Left cardiac atrium (tissue), 4 donors: ENCODE data around the gene GNG2. TPM values are rescaled to one million over a fixed set of nuclear protein-coding genes. Genes with fewer than 3 reads are reported as not detected.
"Not testable (repeated sequence)": the region's sequence is repeated elsewhere in the genome, so short reads cannot be mapped to it uniquely, and the experiment has no call there.

ENCODE experiments used
- ATAC-seq, 2 donors: fragments of 200-7000 bp; cut with Tn5 transposase; one replicate each; pipeline ENCODE4 v1.9.1; 2020; ENCODE audit warnings: mild to moderate bottlenecking in 2 of 2, moderate library complexity in 2 of 2
- DNase-seq: peaks from one replicate; pipeline ENCODE4 v3.0.0-alpha.2; 2020
- intact Hi-C, 2 donors: fragments of 100-400 bp; cut with DNase I; formaldehyde crosslinking; loops; one replicate each; pipeline versions ENCODE4 v1.14.1 to v1.15.1; 2022 to 2023
- total RNA-seq, 2 donors: library from RNA; stranded (reverse); fragmentation: NEBNext Ultra II Directional; extraction: Animal tissue kit (Norgen Biotek cat#: 25700); gene quantifications; one replicate each; pipeline ENCODE4 v1.2.1, GENCODE V29; 2021
- donor health status: DM: no; HTN: yes; CAD: no.
- donor health status: DM: no; HTN: yes; CAD: no; lungs with severe emphysema.
- donor health status: DM: yes; HTN: yes; CAD: no.
- donor health status: Dilated cardiomyopathy.

Gene GNG2
- total RNA-seq, 2 donors from 2014 or later: 15.0 to 25.6 TPM

DNA sequence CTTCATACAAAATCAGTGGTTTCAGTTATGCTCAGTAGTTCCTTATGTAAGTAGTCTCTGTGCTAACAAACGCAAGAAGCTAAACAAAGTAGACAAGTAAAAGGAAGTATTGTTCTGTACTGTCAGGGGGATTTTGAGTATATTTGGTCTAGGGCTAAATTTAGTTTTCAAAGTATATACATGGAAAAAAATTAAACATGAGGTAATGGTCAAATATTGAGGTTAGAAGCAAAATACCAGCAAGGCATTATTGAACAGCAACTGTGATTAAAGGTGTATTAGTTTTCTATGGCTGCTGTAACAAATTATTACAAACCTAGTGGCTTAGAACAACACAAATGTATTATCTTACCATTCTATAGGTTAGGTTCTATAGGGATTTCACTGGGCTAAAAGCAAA, 18.8 kb downstream of the GNG2 start:
- no peak for ATAC-seq
- intact Hi-C loops: no loop called here
- DNase-seq: no peak

DNA sequence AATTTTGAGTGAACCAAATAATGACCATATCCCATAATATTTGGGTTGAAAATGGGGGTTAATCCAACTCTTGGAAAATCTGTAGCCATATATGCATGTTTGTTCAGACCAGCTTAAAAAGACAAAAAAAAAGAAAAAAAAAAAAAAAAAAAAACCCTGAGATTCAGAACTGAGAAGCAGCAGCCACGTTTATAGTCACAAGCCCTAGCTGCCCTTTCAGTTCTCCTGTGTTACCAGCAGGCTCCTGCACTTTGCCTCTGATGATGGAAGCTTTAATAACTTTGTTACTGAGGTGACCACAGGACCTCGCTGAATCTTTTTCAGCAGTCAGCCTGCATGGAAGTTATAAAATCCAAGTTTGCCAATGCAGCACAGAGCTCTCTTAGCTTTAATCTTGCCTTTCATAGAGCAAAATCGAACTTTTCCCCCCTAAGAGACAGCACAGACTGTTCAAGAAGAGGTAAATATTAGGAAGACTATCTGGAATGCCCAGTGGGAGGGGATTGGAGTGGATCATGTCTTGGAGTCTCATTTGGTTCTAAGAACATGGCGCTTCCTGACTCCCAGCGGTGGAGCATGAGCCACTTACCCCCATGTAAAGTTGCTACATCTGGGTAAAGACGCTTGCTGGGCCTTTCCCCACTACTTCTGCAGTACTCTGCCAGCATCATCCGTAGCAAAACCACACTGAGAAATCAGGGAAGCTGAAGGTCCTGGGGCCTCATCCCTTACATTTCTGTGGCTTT, 20.6 kb downstream of the GNG2 start:
- peak in 1 of 2 donors; percentile 30 for ATAC-seq
- no peak for DNase-seq
- intact Hi-C loops: no loop called here

- ATAC-seq (no peak), DNase-seq (no peak)
- intact Hi-C loops: no loop called here
Observed at GRCh38 chr14:51881636-51882035, 21.2 kb downstream of the GNG2 start.

DNA sequence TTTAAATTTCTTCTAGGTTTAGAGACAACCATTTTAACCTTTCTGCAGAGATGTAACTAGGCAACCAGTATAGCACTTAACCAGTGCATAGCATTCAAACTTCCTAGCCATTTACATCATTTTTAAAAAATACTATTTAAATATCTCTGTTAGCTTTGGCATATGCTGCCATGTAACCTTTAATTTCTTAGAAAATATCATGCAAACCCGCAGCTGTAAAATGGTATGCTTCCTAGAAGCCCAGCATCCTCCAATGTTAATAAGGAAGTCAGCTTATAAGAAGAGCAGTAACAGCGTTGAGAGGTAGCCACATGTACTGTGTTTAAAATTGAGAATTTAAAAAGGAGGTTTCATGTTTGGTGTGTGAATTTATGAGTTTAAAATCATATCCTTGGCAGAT, 22.8 kb downstream of the GNG2 start:
- intact Hi-C loops: no loop called here
- DNase-seq (no peak), ATAC-seq (no peak)

GRCh38 chr14:51884086-51884927, 23.9 kb downstream of the GNG2 start:
- ATAC-seq: peak; percentile 53 to 82
- DNase-seq: no peak
- intact Hi-C loops: no loop called here

GRCh38 chr14:51889851-51890250, 29.4 kb downstream of the GNG2 start:
- DNase-seq: no peak
- no peak for ATAC-seq
- intact Hi-C loops: no loop called here

GRCh38 chr14:51894250-51894649, 33.8 kb downstream of the GNG2 start:
- DNase-seq (no peak), ATAC-seq (peak in 1 of 2 donors; percentile 19)
- intact Hi-C loops: no loop called here

GRCh38 chr14:51895375-51895774, 35.0 kb downstream of the GNG2 start:
- ATAC-seq: no peak
- intact Hi-C loops: no loop called here

DNA sequence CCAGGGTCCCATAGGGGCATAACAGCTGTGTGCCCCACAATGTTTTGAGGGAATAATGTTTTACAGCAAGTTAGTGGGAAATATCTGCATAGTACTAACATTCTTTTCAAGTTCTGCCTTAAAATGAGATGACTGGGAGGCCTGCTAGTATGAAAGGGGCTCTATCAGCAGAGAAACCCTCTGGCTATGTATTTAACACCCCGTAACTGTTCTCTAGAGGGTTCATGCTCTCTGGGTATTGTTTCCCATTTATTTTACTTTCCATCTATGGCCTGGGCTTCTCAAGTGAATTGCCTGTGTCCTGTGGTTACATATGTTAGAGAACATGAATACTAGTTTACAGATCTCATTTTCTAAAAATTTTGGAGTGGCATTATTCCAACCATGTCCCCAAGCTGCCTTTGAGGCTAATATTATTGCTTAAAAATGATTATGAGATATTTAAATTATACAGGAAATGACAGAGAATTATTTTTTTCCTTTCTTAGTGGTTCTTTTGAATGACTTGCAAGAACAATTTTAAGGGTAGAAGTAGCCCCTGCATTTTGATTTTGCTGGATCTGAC, 37.5 kb downstream of the GNG2 start:
- intact Hi-C loops: no loop called here
- no peak for ATAC-seq

More at GRCh38 chr14:51895375-51895774, 35.0 kb downstream of the GNG2 start:
- no peak for DNase-seq

GRCh38 chr14:51901475-51902024, 41.1 kb downstream of the GNG2 start:
- ATAC-seq: no peak
- intact Hi-C loops: no loop called here
- DNase-seq: no peak

More for the DNA sequence above, 37.5 kb downstream of the GNG2 start:
- DNase-seq: no peak

- peak; percentile 23 to 74 for ATAC-seq
- intact Hi-C loops, DNase-seq: not testable (repeated sequence)
Observed at GRCh38 chr14:51905656-51906121, 45.3 kb downstream of the GNG2 start.

- intact Hi-C loops: no loop called here
- DNase-seq (no peak), ATAC-seq (no peak)
Observed at GRCh38 chr14:51908086-51908485, 47.7 kb downstream of the GNG2 start.

- no peak for ATAC-seq
- DNase-seq: no peak
- intact Hi-C loops: no loop called here
Observed at GRCh38 chr14:51912112-51912786, 51.8 kb downstream of the GNG2 start.

GRCh38 chr14:51914310-51914709, 53.9 kb downstream of the GNG2 start:
- ATAC-seq (no peak), DNase-seq (no peak)
- intact Hi-C loops: no loop called here

GRCh38 chr14:51917193-51917592, 56.8 kb downstream of the GNG2 start:
- peak; percentile 27 to 76 for ATAC-seq
- no peak for DNase-seq
- intact Hi-C loops: no loop called here

- ATAC-seq: no peak
- intact Hi-C loops: no loop called here
- no peak for DNase-seq
Observed at GRCh38 chr14:51921026-51921425, 60.6 kb downstream of the GNG2 start.

GRCh38 chr14:51922624-51923023, 62.2 kb downstream of the GNG2 start:
- DNase-seq (no peak), ATAC-seq (peak; percentile 80 to 82)
- intact Hi-C loops: no loop called here

DNA sequence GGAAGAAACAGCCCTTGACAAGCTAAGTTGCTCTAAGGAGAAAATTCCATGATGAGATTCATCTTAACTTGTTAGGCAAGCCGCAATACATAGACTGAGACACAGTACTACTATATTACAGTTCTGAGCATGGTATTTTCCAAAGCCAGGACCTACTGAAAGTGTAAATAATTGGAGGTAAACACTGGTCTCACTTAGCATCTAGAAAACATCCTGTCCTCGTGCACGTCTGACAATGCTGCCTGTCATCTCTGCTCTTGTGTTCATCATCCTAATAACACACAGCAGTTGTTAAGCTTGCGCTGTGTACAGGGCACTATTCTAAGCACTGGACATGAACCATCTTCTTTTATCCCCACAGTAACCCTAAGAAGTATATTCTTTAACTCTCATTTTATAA, 64.2 kb downstream of the GNG2 start:
- no peak for ATAC-seq

GRCh38 chr14:51925980-51926379, 65.6 kb downstream of the GNG2 start:
- intact Hi-C loops: no loop called here
- DNase-seq (no peak), ATAC-seq (no peak)

More for the DNA sequence above, 64.2 kb downstream of the GNG2 start:
- intact Hi-C loops: no loop called here
- no peak for DNase-seq
